Activated CD8-positive, alpha-beta memory T cell treated with anti-CD3 and anti-CD28 coated beads for 48 hours (primary cell): ENCODE data around the gene WNT3.

Experiments used
- DNase-seq, 3 experiments: peaks; one replicate each; pipeline ENCODE4 v3.0.0-alpha.2; 2020; ENCODE audit warnings: low read depth in 2 of 3, low spot score in 2 of 3

Gene WNT3

GRCh38 chr17:46736100-46736499 is 82.4 kb downstream of the WNT3 start:
- no peak for DNase-seq

GRCh38 chr17:46733837-46734475 is 84.5 kb downstream of the WNT3 start:
- no peak for DNase-seq

GRCh38 chr17:46732754-46733398 is 85.6 kb downstream of the WNT3 start:
- DNase-seq, result no peak

- DNase-seq, result no peak
Observed at GRCh38 chr17:46732160-46732559, 86.3 kb downstream of the WNT3 start.

GRCh38 chr17:46730679-46731078 is 87.8 kb downstream of the WNT3 start:
- DNase-seq, result no peak

- no peak for DNase-seq
Observed at GRCh38 chr17:46730026-46730425, 88.5 kb downstream of the WNT3 start.

GRCh38 chr17:46727572-46728348 is 90.7 kb downstream of the WNT3 start:
- DNase-seq, result no peak

- no peak for DNase-seq
Observed at GRCh38 chr17:46726206-46726605, 92.3 kb downstream of the WNT3 start.

GRCh38 chr17:46722662-46723285 is 95.7 kb downstream of the WNT3 start:
- no peak for DNase-seq

GRCh38 chr17:46720408-46720807 is 98.1 kb downstream of the WNT3 start:
- no peak for DNase-seq

GRCh38 chr17:46719891-46720290 is 98.6 kb downstream of the WNT3 start:
- DNase-seq, result no peak

- DNase-seq, result no peak
Observed at GRCh38 chr17:46717999-46718398, 100.5 kb downstream of the WNT3 start.
